GM23338 (cell line): ENCODE data around the gene MELK. TPM values are rescaled to one million over a fixed set of nuclear protein-coding genes. Genes with fewer than 3 reads are reported as not detected.

Source experiments
- polyA plus RNA-seq: library from polyadenylated mRNA; unstranded; fragments of >200 nt; fragmentation: Nextera tagmentation; extraction: Ambion mirVana; gene quantifications from 2 replicates; pipeline ENCODE4 v1.2.1, GENCODE V29; 2016
- total RNA-seq: library from RNA; depleted of rRNA; stranded (reverse); fragments of >200 nt; shearing (Covaris generic); gene quantifications from 2 replicates; pipeline ENCODE4 v1.2.3, GENCODE V29; 2014; rRNA removed

MELK gene
- total and polyA plus RNA-seq, 2 experiments from 2014 or later, result 37.2 to 55.7 TPM

Other genes with a start within 250 kb of the MELK start
- gene RNF38, start 172.6 kb upstream of the MELK start, total RNA-seq, result 60.3 and 61.9 TPM in 2 replicates
- 13.7 and 15.6 TPM in 2 replicates for gene RNF38, start 172.6 kb upstream of the MELK start, polyA plus RNA-seq